GM12864 (cell line): ENCODE measurements around the gene FAM110C.

Experiments used
- DNase-seq: peaks from one replicate; pipeline ENCODE4 v3.0.0-alpha.2; 2011; ENCODE audit warnings: low read depth
- H3K4me3 ChIP-seq: 2 replicates; pipeline ENCODE4 v1.5.1; 2011; ENCODE audit warnings: mild to moderate bottlenecking, low read depth, low read length, control low read depth
- TF ChIP-seq, protein P1 (sequence below): IDR thresholded peaks from 2 replicates; pipeline ENCODE4 v1.5.1; 2011; ENCODE audit warnings: low read depth, mild to moderate bottlenecking, moderate library complexity, low read length, control low read depth, inconsistent platforms; ENCODE audit errors: missing control alignments

The FAM110C gene

DNA sequence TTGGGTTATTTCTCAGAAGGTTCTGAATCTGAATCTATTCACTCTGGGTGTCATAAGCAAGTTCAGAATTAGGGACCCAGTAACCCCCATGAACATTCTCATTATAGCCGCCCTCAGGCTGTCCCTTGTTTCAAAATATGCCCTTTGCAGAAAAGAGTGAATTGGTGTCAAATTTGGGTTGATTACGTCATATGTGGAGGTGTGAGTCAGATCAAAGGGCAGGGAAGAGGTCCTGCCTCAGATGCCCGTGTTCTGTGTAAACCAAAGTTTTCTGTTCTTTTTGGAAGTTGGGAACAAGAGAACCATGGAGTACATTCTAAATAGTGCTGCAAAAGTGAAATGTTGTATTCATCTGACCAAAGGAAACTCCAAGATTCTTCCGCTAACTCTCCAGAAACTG is 5.8 kb downstream of the FAM110C start:
- TF ChIP-seq, protein P1, sequence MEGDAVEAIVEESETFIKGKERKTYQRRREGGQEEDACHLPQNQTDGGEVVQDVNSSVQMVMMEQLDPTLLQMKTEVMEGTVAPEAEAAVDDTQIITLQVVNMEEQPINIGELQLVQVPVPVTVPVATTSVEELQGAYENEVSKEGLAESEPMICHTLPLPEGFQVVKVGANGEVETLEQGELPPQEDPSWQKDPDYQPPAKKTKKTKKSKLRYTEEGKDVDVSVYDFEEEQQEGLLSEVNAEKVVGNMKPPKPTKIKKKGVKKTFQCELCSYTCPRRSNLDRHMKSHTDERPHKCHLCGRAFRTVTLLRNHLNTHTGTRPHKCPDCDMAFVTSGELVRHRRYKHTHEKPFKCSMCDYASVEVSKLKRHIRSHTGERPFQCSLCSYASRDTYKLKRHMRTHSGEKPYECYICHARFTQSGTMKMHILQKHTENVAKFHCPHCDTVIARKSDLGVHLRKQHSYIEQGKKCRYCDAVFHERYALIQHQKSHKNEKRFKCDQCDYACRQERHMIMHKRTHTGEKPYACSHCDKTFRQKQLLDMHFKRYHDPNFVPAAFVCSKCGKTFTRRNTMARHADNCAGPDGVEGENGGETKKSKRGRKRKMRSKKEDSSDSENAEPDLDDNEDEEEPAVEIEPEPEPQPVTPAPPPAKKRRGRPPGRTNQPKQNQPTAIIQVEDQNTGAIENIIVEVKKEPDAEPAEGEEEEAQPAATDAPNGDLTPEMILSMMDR: no peak
- no peak overlapping the region for H3K4me3 ChIP-seq
- no peak for DNase-seq

DNA sequence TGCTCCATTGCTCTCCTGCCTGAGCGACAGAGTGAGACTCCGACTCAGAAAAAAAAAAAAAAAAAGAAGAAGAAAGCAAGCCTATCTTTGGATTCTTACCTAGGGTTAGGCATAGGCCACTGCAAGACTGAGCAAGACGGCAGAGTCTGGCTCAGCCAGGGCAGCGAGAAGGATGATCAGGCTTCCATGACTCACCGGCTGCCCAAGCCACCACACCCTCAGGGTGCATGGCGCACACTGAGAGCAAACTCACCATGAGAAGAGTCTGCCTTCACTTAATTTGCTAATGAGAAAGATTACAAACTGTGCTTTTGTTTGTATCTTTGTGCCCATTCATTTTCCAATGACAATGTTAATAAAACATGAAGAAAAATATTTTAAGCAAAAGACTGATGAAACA is 8.2 kb downstream of the FAM110C start:
- DNase-seq: no peak
- no peak overlapping the region for H3K4me3 ChIP-seq
- TF ChIP-seq, protein P1: no peak

DNA sequence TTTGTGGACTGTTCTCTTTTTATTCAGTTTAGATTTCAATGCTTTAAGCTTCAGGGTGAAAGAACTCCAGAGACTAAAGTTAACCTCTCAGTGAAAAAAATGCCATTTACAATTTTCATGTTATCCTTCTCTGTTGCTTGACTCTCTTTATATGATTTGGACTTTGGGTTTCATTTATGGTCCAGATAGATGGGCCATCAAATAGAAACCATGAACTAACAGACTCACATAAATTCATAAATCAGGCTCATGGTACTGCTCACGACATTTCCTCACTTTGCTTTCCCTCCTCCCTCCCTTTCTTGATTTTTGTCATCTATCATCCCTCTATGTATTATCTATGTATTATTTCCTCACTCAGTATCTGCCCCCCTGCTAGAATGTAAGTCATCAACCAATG is 10.0 kb downstream of the FAM110C start:
- no peak for DNase-seq
- no peak overlapping the region for H3K4me3 ChIP-seq
- TF ChIP-seq, protein P1: no peak

DNA sequence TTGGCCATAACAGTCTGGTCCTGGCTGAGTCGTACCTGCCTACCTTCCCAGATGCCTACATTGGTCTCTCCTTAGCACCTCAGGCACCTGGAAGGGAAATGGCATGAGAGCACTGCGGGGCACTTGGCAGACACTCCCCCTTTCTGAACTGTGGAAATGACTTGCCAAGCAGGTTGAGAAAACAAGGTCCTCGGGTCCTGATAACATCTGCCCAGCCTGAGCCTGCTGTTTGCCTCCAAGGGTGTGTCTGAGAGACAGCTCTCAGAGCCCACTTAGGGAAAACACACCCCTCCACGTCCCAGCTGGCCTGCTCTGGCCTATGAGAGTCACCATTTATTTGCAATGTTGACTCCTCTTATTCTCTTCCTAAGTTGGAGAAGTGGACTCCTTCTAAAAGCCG is 10.5 kb downstream of the FAM110C start:
- DNase-seq: no peak
- H3K4me3 ChIP-seq: no peak overlapping the region
- TF ChIP-seq, protein P1: no peak

DNA sequence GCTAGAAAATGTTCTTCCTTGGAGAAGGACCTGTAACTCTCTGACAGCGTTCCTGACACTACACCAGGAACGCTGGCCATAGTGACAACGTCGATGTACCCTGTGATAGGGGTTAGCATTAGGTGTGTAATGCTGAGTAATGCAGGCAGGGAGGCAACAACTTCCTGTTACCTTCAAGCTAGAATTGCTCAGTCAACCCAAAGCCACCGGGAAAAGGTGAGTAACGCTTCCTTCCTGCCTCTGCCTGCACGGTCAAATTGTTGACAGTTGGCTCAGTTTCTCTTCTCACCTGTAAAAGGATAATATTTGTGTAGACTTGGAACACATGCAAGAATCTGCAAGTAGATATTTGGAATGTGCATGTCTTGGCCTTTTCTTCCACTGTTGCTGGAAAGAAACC is 12.7 kb downstream of the FAM110C start:
- no peak for DNase-seq
- TF ChIP-seq, protein P1: no peak
- H3K4me3 ChIP-seq: no peak overlapping the region

DNA sequence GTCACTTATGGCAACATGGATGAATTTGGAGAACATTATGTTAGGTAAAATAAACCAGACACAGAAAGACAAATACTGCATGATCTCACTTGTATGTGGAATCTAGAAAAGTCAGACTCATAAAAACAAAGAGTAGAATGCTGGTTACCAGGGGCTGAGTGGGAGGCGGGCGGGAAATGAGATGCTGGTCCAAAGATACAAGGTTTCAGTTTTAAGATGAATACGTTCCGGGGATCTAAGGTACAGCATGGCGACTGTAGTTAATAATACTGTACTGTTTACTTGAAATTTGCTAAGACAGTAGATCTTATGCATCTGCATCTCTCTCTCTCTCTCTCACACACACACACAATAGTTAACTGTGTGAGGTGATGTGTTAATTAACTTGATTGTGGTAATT is 14.2 kb downstream of the FAM110C start:
- no peak for DNase-seq
- TF ChIP-seq, protein P1: no peak
- no peak overlapping the region for H3K4me3 ChIP-seq

DNA sequence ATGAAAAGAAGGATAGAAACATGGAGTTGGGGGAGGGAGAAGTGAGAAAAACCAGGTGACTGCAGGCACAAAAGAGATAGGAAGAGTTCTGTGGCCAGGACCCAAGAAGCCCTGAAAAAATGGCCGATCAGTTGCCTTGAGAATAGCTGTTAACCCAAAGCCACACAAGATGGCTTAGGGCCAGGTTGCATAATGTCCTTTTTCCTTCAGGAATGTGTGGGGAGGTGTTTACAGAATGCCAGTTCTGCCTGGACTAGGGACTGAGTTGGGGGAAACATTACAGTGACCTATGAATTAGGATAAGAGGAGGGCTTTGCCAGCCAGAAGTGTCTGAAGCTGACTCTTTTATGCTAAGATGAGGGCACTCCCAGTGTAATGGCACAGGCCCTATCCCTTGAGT is 17.1 kb downstream of the FAM110C start:
- TF ChIP-seq, protein P1: no peak
- no peak for DNase-seq
- no peak overlapping the region for H3K4me3 ChIP-seq
